ENCODE results near the gene LSAMP.
"Not testable (repeated sequence)": the region's sequence is repeated elsewhere in the genome, so short reads cannot be mapped to it uniquely, and the experiment has no call there.

The LSAMP gene

GRCh38 chr3:115758076-115758763, 687.1 kb downstream of the LSAMP start:
- H3K27me3 ChIP-seq (ENCODE audit: control insufficient read depth, insufficient read depth, low read length, poor library complexity, severe bottlenecking) = no peaks in the 10 kb centered on the region
- no peak overlapping the region for H3K27ac ChIP-seq (ENCODE audit: insufficient read depth, low read depth, low read length, poor library complexity, severe bottlenecking)
- H3K4me1 ChIP-seq (ENCODE audit: control insufficient read depth, insufficient read depth, low read length) = no peaks in the 10 kb centered on the region
- H3K4me3 ChIP-seq (ENCODE audit: insufficient read depth, low read depth, low read length) = no peak overlapping the region
- 90 to 97% methylated on average over 1 of the region's 1 CpG for WGBS, 2 experiments
- H3K36me3 ChIP-seq (ENCODE audit: control insufficient read depth, insufficient read depth, low read length) = no peaks in the 10 kb centered on the region
- H3K9me3 ChIP-seq (ENCODE audit: control insufficient read depth, low read length) = no peaks in the 10 kb centered on the region

- H3K27me3 ChIP-seq (ENCODE audit: control insufficient read depth, insufficient read depth, low read length, poor library complexity, severe bottlenecking); H3K4me1 ChIP-seq (ENCODE audit: control insufficient read depth, insufficient read depth, low read length); H3K27ac ChIP-seq (ENCODE audit: insufficient read depth, low read depth, low read length, poor library complexity, severe bottlenecking); H3K4me3 ChIP-seq (ENCODE audit: insufficient read depth, low read depth, low read length); H3K36me3 ChIP-seq (ENCODE audit: control insufficient read depth, insufficient read depth, low read length); H3K9me3 ChIP-seq (ENCODE audit: control insufficient read depth, low read length): not testable (repeated sequence)
- 88 to 100% methylated on average over 1 of the region's 1 CpG for WGBS, 2 experiments
Observed at GRCh38 chr3:115752978-115753377, 692.3 kb downstream of the LSAMP start.
